Measurements from ENCODE around the gene CFI.

- TF ChIP-seq CTCF (IDR thresholded peaks at IDR 0.05) (no peak), POLR2A (IDR thresholded peaks at IDR 0.05) (no peak)
Observed at GRCh38 chr4:109699553-109700225, 102.1 kb downstream of the CFI start.
